GM21717 (cell line): ENCODE measurements around the gene EDDM3A.

Experiments used
- ATAC-seq: cut with Tn5 transposase; IDR thresholded peaks from one replicate; pipeline ENCODE4 v1.9.1; 2021; ENCODE audit warnings: mild to moderate bottlenecking, moderate library complexity; ENCODE audit not compliant: unreplicated experiment

Gene EDDM3A

DNA sequence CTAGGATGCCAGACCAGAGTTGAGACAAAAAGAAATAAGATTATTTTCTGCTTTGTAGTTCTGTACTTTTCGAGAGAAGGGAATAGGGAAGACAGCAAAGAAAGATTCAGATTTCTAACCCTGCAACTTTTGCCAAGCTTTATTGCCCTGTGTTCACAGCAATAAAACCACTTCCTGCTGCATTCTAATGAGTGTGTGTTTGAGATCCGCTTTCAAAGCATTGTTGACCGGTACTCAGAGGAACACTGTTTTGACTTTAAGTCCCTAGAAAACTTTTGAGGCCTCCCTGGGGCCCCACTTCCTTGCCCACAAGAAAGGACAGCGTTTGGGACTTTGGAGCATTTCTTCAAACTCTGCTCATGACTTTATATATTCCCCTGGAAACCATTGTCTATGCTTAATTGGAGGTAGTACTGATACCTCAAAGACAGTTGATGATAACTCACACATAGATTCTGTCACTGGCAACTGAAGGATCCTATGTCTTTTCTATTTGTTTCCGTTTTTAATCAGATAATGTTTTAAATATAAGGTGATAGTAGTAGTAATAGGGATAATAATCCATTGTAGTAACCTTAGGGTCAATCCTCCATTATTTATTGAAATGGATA lies 36.7 kb downstream of the EDDM3A start:
- no peak for ATAC-seq

DNA sequence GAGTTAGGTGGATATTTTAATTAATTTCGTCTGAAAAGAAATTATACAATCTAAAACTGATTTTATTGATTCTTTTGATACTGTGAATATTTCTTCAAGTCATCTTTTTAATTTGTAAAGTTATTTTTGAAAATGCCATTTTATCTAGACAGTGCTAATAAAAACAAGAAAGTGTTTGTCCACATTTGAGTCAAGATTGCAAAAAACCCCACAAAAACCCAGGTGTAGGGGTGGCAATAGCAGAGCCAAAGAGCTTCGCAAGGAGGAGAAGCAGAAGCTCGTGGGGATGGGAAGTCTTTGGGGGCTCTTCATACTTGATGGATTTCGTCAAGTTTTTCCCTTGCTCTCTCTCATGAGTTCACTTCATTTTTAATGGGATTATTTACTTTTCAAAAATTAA lies 41.3 kb downstream of the EDDM3A start:
- ATAC-seq = no peak

DNA sequence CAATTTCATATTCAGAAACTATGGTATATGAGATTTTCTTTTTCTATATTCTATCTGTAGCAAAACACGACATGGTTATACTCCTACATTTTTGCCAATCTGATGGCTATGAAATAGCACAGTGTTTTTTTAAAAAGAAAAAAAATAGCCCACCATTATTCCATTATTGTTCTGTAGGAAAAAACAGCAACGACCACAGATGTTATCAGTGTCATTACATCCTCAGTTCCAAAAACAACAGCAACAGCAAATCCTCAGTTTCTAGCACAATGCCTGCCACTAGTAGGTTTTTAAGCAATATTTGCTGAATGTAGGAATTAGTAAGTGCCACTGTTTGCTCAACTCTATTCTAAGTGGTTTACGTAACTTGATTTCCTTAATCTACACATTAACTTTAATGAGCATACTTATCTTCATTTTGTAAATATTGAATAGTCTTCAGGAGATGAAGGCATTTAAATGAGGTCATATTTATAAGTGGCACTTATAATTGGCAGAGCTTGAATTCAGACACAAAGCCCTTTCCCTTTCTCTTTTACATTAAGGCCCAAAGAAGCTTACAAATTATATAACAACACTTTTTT lies 43.6 kb downstream of the EDDM3A start:
- ATAC-seq = no peak

DNA sequence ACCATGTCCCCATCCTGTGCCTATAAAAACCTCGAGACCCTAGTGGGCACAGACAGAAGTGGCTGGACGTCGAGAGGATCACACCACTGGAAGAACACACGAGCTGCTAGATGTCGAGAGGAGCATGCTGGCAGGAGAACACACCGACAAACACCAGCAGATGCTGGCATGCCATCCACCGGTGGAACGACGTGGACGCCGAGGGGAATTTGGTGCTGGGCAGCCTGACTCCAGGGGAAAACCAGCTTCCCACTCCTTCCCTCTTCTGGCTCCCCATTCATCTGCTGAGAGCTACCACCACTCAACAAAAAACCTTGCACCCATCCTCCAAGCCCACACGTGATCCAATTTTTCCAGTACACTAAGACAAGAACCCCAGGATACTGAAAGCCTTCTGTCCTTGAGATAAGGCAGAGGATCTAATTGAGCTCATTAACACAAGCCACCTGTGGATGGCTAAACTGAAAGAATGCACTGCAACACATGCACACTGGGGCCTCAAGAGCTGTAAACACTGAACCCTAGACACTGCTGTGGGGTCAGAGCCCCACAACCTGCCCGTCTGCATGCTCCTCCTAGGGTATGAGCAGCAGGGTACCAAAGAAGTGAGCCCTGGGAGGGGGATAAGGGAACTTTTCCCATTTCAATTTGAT lies 44.9 kb downstream of the EDDM3A start:
- ATAC-seq = no peak

DNA sequence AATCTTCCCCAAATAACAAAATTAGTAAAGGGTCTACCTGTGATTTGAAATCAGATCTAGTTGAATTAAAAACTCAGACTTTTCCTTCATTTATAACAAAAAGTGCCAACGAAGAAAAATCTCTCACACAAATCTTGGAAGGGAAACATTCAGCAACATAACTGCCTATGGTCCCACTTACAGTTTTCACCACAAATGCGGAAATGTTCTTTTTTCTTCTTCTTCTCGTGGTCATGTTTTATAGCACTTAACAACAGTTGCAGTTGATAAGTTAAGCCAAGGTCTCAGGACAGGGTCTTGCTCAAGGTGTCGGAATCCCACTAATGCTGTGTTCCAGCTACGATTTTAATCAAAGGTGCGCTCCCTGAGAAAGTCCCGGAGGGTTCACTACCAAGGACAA lies 45.5 kb downstream of the EDDM3A start:
- no peak for ATAC-seq

DNA sequence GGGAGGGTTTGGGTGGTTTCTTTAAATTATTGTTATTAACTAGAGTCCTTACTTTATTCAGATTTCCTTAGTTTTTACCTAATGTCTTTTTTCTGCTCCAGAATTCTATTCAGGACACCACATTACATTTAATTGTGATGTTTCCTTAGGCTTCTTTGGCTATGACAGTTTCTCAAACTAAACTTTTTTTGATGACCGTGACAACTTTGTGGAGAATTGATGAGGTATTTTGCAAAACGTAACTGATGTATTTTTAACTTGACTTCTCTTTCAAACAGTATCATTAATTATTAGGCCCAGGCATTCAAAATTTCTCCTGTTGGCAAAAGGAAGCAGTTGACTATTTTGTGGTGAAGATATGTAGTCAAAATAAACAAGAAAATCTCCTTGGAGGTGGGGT lies 45.9 kb downstream of the EDDM3A start:
- ATAC-seq = no peak

DNA sequence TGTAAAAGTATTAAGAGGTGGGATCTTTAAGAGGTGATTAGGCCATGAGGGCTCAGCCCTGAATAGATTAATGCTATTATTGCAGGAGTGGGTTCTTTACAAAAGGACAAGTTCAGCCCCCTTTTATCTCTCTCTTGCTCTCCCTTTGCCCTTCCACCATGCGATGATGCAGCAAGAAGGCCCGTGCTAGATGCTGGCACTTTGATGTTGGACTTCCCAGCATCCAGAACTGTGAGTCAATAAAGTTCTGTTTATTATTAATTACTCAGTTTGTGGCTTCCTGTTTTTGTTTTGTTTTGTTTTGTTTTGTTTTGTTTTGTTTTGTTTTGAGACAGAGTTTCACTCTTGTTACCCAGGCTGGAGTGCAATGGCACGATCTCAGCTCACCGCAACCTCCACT lies 46.9 kb downstream of the EDDM3A start:
- ATAC-seq = no peak

DNA sequence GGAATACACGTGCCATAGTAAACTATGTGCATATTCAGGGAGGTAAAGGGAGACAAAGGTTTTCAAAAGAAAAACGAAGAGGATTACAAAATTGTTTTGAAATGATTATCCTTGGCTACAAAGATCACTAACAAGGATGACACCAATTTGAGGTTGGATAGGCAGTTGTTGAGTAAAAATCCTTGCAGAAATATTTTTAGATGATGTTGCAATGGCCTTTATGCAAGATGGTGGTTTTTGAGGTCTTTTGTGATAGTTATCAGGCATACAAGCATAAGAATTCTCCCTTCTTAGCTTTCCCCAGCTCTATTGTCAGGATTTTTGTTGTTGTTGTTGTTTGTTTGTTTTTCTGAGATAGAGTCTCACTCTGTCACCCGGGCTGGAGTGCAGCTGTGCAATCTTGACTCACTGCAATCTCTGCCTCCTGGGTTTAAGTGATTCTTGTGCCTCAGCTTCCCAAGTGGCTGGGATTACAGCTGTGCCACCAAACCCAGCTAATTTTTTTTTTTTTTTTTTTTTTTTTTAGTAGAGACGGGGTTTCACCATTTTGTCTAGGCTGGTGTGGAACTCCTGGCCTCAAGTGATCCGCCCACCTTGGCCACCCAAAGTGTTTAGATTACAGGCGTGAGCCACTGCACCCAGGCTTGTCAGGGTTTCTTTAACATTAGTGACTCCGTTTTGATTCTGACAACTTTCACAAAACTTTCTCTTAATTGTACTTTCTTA lies 49.1 kb downstream of the EDDM3A start:
- no peak for ATAC-seq

DNA sequence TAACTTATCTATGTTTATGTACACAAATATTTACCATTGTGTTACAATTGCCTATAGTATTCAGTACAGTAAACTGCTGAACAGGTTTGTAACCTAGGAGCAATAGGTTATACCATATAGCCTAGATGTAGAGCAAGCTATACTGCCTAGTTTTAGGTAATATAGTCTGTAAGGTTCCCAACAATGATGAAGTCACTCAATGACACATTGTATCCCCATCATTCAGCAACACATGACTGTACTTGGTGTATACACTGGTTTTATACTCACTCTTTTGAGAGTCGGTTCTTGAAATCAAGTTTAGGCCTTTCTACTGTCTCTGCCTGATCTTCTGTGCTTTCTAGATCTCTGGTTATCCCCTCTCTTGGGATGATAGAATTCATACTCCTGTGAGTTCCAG lies 51.5 kb downstream of the EDDM3A start:
- ATAC-seq = no peak
